Non-pigmented ciliary epithelial cell (primary cell): ENCODE data around the gene ZNF492.
"Not testable (repeated sequence)": the region's sequence is repeated elsewhere in the genome, so short reads cannot be mapped to it uniquely, and the experiment has no call there.

Source experiments
- DNase-seq: peaks from one replicate; pipeline ENCODE4 v3.0.0-alpha.2; 2010; ENCODE audit warnings: low read depth

The ZNF492 gene

GRCh38 chr19:22617614-22618320, 16.4 kb upstream of the ZNF492 start:
- DNase-seq: no peak

DNA sequence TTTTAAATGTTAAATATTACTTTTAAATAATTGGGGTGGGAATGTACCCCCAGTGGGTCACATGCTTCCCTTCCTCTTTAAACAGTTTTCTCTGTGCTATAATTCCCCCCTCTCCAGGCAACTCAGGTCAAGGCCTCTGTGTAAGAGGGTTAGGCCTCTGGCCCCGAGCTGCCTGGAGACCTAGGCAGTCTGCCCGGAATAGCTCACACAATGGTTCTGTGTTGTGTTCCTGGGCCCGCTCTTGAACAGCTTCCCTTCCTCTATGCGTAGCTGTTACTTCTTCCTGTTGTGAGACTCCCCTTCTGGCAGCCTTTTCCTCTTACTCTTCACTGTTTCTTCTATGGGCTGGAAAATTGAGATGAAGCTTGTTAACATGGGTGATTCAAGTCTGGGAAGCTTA, 14.8 kb upstream of the ZNF492 start:
- no peak for DNase-seq

GRCh38 chr19:22619932-22620331, 14.2 kb upstream of the ZNF492 start:
- no peak for DNase-seq

- no peak for DNase-seq
Observed at GRCh38 chr19:22620401-22620800, 13.7 kb upstream of the ZNF492 start.

- no peak for DNase-seq
Observed at GRCh38 chr19:22620912-22621311, 13.2 kb upstream of the ZNF492 start.

DNA sequence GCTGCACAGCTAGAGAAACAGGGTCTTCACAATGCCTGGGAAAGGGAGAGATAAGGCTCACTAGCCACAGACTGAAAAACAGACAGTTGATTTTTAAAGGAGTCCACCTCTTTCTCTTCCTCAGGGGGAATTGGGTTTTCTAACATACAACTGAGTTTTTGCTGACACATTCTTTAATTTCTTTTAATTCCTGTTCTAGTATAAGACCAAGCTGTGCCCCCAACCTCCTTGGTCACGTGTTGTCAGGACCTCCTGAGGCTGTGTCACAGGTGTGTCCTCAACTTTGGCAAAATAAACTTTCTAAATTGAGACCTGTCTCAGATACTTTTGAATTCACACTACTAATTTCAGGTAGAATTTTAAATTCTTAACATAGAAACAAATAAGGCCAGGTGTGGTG, 12.1 kb upstream of the ZNF492 start:
- DNase-seq: no peak

GRCh38 chr19:22622901-22623840, 11.0 kb upstream of the ZNF492 start:
- no peak for DNase-seq

DNA sequence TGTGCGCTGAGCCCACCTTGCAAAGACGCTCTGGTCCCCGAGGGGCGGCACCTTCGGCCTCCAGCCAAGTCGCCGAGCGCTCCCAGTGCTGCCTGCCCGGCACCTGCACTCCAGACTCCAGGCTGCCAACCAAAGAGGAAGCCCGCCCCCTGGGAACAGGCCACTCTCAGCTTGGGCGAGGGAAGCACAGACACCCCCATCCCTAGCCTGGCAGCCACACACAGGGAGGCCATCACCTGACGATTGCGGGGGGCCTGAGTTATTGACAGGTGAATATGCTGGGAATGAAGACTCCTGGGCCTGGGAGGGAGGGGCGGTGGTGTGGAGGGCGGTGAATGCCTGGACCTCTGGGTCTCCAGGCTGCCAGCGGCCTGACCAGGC, 10.3 kb upstream of the ZNF492 start:
- no peak for DNase-seq

GRCh38 chr19:22625266-22626035, 8.7 kb upstream of the ZNF492 start:
- no peak for DNase-seq

GRCh38 chr19:22627526-22627925, 6.6 kb upstream of the ZNF492 start:
- no peak for DNase-seq

DNA sequence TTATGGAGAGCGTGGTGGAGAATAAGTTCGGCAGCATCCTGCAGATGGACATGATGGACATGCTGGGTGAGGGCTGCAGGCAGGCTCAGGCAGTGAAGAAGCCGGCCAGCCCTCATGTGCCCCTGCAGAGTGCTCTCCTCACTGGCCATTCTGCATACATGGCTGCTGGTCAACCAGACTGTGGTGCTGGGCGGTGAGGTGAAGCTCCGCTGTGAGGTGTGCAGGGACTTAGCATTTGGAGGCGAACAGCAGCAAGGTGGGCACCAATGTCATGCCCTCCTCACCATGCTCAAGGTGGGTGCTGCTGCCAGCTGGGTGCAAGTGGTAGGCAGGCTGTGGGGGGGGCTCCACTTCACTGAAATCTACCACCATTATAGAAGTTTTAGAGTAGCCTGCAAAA, 5.7 kb upstream of the ZNF492 start:
- no peak for DNase-seq

DNA sequence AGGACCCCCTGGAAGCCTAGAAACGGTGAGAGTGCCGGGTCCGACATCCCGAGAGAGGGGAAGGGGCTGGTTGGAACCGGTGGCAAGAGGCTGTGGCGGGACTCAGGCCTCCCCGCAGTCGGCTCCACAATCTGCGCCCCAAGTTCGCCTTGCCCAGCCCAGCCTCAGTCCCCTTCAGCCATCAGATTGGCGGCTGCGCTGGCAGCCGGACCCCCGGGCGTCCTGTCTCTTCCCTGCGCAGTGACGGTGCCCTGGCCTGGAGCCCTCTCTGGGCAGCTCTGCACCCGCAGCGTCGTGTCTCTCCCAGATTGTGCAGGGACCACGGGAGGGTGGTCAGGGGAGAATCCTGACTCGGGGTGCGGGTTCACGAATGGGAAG, 315 bp downstream of the ZNF492 start:
- DNase-seq: no peak

DNA sequence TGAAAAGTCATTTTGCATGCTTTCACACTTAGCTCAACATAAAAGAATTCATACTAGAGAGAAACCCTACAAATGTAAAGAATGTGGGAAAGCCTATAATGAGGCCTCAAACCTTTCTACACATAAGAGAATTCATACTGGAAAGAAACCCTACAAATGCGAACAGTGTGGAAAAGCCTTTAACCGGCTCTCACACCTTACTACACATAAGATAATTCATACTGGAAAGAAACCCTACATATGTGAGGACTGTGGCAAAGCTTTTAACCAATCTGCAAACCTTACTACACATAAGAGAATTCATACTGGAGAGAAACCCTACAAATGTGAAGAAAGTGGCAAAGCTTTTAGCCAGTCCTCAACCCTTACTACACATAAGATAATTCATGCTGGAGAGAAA, 51.4 kb downstream of the ZNF492 start:
- not testable (repeated sequence) for DNase-seq

DNA sequence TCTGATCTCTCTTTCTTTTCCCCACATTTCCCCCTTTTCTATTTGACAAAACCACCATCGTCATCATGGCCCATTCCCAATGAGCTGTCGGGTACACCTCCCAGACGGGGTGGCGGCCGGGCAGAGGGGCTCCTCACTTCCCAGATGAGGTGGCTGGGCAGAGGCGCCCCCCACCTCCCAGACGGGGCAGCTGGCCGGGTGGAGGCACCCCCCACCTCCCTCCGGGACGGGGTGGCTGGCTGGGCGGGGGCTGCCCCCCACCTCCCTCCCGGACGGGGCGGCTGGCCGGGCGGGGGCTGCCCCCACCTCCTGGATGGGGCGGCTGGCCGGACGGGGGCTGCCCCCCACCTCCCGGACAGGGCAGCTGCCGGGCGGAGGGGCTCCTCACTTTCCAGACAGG, 68.5 kb downstream of the ZNF492 start:
- not testable (repeated sequence) for DNase-seq

DNA sequence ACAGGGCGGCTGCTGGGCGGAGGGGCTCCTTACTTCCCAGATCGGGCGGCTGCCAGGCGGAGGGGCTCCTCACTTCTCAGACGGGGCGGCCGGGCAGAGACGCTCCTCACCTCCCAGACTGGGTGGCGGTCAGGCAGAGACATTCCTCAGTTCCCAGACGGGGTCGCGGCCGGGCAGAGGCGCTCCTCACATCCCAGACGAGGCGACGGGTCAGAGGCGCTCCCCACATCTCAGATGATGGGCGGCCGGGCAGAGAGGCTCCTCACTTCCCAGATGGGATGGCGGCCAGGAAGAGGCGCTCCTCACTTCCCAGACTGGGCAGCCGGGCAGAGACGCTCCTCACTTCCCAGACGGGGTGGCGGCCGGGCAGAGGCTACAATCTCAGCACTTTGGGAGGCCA, 69.0 kb downstream of the ZNF492 start:
- not testable (repeated sequence) for DNase-seq

DNA sequence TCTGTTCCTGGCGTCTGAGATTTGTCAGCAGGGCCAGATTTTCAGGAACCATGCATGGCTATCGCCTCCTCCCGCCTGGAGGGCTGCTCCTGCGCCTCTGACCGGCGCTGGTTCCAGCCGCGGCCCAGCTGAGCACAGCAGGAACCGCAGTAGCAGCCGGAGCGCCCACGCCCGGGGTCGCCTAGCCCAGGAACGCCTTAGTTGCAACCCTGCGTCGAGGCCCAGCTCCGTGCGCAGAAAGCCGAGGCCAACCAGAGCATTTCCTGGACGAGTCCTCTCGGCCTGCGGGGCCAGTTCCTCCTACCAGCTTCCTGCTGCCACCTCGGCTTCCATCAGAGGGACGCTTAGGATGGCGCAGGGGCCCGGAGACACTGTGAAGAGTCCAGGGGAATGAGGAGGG, 74.9 kb downstream of the ZNF492 start:
- DNase-seq: no peak
